GM19455 (cell line): Measurements from ENCODE around the gene ATP8A2.

Experiments used
- ATAC-seq: cut with Tn5 transposase; IDR thresholded peaks from one replicate; pipeline ENCODE4 v1.9.1; 2021; ENCODE audit not compliant: unreplicated experiment

The ATP8A2 gene

DNA sequence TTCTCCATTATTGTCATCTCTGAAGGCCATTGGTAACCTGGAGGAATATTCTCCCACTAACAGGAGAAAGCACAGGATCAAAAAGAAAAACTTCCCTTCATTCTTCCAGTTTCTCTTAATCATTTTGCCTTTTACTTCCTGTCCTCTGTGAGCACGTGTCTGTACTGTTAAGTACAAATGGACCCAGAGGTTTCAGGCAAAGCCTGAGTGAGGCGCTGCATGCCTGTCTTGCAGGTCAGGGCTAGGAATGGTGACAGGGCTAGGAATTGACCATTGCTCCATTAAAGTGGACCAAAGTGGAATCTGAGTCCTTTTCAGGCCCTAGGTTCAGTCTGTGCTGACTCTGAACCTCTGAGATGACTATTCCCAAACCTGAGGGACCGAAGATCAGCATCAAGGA, 353.3 kb downstream of the ATP8A2 start:
- ATAC-seq: no peak

DNA sequence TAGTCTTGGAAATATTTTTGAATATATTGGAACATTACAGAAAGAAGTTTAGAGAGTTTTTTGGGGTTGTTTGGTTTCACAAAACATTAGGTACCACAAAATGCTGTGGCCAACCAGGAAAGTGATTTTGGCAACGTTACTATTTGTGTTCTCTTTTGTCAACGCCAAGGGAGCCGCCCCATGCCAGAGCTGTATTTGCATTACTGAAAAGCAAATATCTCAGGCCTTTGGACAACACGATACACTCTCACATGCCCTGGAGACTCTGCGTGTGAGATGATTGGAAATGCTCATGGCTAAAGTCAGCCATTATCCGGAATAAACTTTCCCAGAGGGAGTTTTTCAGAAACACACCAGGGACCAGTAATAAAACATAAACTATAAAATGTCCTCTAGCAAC, 355.5 kb downstream of the ATP8A2 start:
- ATAC-seq: no peak

DNA sequence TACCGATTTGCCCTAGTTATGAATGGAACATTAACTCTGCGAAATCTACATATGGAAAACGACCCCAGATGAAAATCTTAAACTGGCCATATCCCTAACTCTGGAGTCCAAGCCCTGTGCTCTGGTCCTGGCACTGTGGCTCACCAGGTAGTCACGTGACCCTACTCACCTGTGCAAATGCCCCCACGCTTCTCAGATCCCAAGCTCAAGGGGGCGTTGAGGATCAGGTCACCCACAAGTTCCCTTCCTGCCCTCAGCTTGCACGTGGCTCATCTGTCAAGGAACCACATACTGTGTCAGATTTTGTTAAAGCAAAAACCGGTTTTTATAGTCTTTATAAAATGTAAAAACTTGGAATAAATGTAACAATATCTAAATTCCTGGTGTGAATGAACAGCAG, 356.0 kb downstream of the ATP8A2 start:
- ATAC-seq: no peak

DNA sequence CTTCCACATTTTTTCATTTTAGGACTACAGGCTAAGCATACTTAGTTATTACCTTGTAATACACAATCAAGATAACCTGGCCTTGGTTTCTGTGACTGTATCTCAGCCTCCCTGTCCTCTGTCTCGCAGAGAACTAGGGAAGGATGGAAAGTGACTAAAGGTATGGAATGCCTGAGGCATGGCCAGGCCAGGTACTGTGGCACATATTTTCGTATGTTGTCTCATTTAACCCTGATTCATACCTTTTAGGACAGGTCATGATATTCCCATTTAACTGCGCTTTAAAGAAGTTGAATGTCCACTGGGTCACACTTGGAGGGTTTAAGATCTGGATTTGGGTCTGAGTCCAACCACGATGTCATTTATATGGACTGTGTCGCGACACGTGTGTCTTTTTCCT, 357.4 kb downstream of the ATP8A2 start:
- ATAC-seq: no peak

DNA sequence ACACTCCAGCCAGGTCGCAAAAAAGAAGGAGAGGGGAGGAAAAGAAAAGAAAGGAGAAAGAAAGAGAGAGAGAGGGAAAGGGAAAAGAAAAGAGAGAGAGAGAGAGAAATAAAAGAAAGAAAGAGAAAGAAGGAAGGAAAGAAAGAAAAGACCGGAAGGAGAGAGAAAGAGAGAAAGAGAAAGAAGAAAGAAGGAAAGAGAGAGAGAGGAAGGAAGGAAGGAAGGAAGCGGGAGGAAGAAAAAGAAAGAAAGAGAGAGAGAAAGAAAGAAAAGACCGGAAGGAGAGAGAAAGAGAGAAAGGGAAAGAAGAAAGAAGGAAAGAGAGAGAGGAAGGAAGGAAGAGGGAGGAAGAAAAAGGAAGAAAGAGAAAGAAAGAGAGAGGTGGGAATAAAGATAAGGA, 359.3 kb downstream of the ATP8A2 start:
- ATAC-seq: no peak

DNA sequence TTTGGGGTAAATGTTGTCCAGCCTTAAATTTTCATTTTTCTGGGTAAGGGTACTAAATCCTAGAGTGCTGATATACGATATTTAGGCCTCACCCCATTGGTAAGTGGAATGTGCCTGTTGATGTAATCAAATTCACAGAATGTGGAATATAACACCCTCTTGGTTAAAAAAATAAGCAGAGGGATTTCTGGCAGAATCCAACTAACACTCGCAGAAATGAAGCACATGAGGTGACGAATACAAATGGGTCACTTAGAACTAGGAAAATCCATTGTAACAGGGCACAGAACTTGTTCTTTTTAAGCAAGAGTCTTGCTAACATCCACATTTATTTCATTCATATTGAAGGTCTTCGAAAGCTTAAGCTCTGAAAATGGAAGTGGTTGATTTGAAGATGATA, 359.8 kb downstream of the ATP8A2 start:
- ATAC-seq: no peak

DNA sequence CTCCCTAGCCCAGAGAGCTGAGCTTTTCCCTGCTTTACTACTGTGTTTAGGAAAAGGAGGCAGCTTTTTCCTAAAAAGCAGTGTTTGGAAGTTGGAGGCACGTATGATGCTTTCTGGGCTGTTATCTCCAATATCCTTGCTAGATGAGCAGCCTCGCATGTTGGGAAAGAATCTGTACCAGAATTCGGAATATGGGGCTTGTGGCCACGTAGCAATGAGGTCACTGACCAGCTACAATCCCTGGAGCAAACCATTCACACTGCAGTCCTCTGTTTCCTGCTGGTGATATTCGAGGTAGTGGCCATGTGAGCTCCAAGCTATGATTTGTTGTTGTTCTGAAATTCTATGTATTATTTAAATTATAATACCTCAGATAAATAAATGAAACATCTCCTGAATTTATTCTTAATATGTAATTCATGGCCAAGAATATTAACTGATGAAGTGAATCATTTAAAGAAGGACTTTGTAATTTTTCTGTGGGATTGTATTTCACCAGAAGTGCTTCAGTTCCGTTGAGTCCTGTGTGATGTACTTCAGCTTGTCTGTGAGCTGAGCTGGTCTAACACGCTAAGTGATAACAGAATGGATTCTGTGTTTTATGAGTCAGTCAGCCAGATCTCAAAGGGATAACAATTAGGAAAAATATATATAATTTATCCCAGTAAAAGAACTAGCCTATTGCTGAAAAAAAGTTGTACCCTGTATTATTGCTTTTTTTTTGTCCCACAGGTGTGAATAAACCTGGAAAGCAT, 360.5 kb downstream of the ATP8A2 start:
- no peak for ATAC-seq

DNA sequence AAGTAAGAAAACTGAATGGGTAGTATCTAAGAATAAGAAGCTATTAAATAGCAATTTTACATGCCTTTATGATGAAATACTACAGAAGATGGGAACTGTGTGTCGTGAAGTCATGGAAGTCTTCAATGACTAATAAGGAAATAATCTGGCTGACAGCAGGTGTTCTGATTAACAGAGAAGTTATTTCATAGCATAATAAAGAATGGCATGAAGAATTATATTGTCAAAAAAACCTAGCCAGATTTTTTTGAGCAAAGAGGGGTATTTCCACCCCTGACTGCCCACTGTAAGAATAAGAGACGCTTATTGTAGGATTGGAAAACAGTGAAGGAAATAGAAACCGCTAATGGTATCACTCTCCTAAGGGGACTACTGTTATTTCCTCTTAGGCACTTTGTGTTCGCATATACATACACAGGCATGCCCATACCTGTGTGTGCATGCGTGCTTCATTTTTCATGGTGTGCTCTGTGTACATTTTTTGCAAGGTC, 361.3 kb downstream of the ATP8A2 start:
- ATAC-seq: no peak

DNA sequence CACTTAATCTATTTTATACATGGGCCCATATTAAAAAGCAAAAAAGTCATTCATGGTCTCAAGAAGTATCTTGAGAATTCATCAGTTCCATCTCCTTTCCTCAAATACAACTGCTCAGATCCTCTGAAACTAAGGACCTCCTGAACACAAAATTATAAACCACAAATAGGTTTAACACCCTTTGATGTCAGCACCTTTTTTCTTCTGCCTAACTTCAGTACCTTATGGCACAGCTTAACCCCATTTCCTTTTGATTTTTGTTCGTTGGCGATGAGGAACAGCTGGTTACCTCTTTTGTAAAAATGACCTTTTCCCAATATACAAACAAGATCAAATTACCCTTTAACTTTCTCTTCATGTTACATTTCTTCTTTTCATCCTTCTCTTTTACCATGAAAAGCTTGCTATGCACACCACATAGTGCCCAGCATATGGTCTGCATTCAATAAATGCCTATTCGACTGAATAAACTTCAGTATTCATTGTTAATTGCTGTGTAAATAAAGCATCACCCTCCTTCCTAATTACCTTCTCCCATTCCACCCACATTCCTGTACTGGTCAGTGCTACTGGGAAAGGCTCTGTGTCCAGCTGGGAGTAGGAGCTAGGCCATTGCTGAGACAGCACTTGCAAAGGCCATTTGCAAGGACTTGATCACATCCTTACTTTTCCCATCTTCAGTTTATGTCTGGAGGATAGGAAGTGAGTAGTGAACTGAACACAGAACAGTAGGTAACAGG, 362.1 kb downstream of the ATP8A2 start:
- ATAC-seq: no peak

DNA sequence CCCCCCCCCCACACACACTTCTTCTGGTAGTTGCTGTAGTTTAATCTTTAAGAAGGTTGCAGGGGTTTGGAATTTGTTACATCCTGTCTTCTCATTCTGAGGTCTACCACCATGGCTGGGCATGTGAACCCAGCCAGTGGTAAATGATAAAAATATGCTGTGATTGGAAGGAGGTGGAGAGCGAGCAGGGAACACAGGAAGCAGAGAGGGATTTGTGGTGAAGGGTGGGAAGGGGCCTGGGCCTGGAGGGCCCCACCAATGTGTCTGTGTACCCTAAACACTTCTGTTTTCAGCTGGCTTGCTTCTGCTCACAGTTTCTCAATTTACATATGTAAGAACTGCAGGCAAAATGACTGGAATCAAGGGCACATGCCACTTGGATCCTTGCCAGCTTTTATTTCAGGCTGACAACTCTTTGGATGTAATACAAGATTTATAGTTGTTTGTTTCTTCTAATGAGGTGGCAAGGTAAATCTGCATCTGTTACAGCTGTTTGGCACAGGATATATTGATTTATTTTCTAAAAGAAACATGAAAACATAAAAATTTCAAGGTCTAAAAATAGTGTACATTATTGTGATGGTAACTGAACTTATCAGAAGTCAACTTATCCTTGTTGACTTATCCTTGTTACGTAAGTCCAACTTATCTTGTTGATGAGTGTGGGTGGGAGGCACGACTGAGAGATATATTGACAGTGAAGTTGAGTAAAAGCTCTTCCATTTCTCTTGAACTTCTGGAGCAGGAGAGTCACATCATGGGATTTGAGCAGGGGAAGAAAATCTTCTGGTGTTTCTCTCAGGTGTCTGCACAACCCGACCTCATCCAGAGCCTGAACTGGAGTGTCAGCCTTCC, 366.8 kb downstream of the ATP8A2 start:
- no peak for ATAC-seq

DNA sequence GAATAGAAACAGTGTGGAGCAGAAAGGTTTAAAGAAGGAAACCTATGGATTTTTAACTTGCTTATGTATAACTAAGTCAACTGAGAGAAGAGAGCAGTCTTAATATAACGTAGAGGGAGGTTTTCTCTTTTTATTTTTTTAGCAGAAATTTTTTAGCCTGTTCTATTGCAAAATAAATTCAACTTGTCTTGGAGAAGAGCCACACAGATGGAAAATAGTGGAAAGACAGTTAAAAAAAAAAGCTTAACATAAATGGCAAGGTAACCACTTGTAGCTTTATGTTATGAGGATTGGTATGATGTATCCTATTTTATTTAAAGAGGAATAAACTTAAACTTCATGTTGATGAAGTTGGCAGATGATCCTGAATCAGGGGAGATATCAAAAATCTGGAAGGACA, 367.6 kb downstream of the ATP8A2 start:
- ATAC-seq: no peak

DNA sequence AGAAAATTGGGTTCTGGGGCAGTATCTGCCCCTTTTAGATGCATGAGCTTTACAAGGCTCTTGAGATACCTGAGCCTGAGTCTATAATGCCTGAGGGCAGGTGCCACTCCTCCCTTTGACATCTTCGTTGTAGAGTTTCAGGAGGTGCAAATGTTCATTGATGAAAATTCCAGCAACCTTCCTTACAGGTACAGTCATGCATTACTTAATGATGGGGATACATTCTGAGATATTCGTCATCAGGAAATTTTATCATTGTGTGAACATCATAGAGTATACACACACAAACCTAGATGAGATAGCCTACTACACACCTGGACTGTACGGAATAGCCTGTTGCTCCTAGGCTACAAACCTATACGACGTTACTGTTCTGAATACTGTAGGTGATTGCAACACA, 370.0 kb downstream of the ATP8A2 start:
- ATAC-seq: no peak

DNA sequence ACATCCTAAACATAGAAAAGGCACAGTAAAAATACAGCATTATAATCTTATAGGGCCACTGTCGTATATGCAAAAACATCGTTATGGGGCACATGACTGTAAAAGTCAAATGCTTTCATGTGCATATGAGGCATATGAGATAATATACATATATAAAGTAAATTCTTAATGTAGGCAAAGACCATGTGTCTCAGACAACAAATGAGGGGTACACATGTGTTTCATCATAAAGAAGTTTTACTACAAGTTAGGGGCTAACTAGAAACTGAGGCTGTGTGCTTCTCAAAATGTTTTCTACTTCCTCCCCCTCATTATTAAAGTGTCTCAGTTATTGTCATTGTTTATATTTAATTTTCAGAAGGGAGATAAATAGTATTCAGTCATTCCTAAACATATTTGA, 370.4 kb downstream of the ATP8A2 start:
- no peak for ATAC-seq

DNA sequence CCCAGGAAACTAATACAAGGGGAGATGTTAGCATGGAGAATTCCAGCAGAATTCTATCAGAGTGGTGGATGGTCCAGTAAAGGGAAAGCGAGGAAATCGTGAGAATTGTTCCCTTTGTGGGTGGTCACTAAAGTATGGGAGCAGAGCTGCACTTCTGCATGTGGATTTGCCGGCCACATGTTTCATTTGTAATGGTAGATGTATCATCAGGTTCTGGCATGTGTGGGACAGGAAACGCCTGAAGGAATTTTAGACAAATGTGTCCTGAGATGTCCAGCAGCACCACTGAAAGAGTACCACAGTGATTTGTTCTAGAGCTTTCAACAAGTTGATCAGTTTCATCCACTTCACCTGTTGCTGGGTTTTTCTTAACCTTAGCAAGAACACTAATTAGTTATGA, 371.6 kb downstream of the ATP8A2 start:
- no peak for ATAC-seq

DNA sequence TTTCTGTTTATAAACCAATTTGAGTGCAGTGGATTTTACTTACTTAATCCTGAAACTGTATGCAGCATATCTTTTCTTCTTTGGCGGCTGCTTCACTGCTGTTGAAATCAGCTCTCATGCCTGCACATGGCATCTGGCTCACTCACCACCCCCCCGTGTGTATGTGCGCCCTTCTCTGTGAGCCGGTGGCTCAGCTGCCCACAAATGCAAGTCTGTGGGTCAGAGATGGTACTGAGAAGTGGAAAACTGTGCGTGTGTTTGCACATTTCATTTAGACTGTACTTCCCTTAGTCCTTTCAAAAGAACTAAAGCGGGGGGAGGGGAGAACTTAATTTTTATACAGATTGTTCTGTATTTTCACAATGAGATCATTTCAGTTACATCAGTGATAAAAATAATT, 372.4 kb downstream of the ATP8A2 start:
- no peak for ATAC-seq

DNA sequence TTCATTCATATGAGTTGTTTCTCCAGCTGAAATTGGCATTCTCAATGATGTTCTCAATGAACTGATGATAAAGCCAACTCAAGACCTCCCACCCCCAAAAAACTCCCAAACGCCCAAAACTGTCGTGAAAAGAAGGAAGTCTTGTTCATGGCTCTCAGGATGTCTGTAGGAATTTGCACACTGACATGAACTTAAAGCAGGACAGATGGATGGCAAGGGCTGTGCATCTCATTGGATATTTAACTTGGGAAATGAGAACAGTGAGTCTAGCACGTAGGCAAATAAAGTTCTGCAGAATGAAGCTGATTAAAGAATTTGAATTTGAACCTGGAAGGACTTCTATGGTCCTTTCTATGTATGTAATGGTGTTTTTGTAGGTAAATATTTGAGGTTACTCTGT, 374.4 kb downstream of the ATP8A2 start:
- ATAC-seq: no peak

DNA sequence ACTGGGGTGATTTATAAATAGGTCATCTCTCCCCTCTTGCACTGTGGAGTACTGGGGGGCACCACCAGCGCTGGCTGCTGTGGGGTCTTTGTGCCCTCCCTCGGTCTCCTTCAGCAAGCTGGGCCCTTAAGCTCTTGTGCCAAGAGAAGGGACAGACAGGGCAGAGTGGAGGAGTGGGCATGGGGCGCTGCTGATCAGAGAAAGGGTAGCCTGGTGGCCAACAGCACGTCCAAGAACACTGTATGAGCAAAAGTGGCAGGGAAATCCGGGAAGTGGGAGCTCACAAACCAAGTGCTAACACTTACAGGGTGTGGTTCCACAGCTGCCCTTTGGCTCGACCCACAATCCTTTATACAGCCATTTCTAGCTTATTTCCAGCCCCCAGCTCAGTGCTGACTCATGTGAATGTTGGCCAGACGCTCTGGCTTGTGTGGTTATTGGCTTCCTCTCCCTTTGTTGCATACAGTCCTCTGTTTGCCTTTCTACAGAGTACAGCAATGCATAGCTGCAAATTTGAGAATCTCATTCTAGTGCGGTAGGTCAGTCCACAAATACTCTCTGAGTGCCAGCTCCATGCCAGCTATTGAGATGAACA, 381.3 kb downstream of the ATP8A2 start:
- ATAC-seq: no peak

DNA sequence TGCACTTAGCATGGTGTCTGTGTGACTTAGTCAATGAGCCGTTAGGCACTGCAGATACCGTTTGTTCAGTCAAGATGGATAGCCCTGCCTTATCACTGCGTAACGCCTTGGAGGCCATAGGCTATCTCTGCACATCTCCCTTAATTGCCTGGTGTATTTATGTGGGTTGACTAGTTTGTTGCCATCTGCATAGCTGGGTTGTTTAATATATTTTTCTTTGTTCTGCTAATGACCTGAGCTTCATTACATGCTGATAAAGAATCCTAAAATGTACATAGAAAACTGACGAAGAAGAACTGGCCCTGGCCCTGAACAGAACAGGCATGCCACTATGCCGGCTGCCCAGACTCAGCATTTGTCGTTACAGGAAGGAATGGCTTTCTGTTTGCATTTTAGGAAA, 382.2 kb downstream of the ATP8A2 start:
- no peak for ATAC-seq

DNA sequence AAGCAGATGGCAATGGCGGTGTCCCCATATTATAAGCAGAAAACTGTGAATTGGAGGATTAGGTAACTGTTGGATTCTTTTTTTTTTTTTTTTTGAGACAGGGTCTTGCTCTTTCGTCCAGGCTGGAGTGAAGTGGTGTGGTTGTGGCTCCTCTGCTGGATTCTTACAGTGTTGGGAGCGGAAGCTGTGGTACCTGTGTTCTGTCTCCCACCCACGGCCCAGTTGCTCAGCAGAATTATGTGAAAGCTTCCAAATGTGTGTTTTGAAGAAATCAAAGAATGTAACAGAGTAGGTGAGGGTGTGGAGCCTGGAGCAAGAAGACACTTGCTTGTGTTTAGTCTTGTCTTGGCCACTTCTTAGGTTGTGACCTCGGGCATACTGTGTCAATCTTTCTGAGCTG, 384.5 kb downstream of the ATP8A2 start:
- no peak for ATAC-seq

DNA sequence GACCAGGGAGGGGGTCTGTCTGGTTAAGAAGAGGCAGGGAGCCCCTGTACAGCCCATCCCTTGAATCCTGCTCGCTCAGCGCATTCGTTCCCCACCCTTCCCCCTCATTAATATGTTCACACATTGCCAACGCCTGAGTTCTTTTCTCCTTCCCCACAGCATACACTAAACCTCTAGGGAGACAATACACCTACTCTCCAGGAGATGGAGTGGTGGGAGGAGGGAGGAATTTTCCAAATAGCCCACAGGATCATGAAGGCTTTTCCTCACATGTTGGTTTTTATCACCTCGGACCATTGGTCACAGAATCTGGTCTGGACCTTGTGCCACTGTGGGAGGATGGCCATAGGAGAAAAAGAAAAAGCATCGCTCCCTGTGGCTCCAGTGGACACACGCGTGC, 385.1 kb downstream of the ATP8A2 start:
- ATAC-seq: no peak

DNA sequence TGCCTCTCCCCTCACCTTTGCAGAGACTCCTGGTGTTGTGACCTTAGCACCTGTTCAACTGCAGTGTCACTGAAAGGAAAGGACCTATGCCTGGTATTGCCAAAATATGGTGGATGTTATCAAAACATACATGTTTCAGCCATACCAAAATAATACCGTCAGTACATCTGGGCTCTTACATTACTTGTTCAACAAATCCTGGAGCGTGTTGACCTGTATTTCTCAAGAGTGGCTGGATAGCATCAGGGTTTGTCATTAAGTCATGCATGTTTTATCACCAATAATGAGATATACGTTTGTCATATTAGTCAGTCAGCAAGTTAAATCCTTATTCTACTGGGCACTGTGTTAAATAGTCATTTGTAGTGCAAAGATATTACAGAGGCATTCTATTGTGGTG, 389.3 kb downstream of the ATP8A2 start:
- ATAC-seq: no peak
